IMR-90 (cell line): Measurements from ENCODE around the gene CETN3. TPM values are rescaled to one million over a fixed set of nuclear protein-coding genes. Genes with fewer than 3 reads are reported as not detected.

Experiments
- ATAC-seq: fragments of 200-7000 bp; cut with Tn5 transposase; 2 replicates; pipeline ENCODE4 v1.9.1; 2020; ENCODE audit warnings: low read depth, mild to moderate bottlenecking, moderate library complexity
- Bru-seq: library from RNA; stranded (reverse); fragments of 400-500 nt; gene quantifications from one replicate; lab custom pipeline; 2021; lab: Mats Ljungman, UMichigan
- BruChase-seq, 2 experiments: library from RNA; stranded (reverse); fragments of 400-500 nt; gene quantifications; one replicate each; lab custom pipeline; 2021; lab: Mats Ljungman, UMichigan
- BruUV-seq: library from RNA; stranded (reverse); fragments of 400-500 nt; replicated peaks from 2 replicates; lab custom pipeline; 2021; lab: Mats Ljungman, UMichigan
- CTCF ChIA-PET: fragments of 300-600 bp; formaldehyde crosslinking; extraction: SDS; loops from one replicate; lab custom pipeline; 2021; ENCODE audit warnings: antibody characterized with exemption; lab: Yijun Ruan, JAX
- POLR2A ChIA-PET: fragments of 300-600 bp; sonication (Branson Sonifier 250); formaldehyde crosslinking; loops from one replicate; lab custom pipeline; 2022; ENCODE audit warnings: antibody characterized with exemption; ENCODE audit not compliant: unreplicated experiment; lab: Charles Lee
- DNase-seq: peaks from one replicate; pipeline ENCODE4 v3.0.0; 2013
- H2AFZ ChIP-seq: replicated peaks from 2 replicates; pipeline ENCODE3; 2013; ENCODE audit warnings: low read length, mild to moderate bottlenecking; ENCODE audit not compliant: poor library complexity
- H2AK5ac ChIP-seq: 2 replicates; pipeline ENCODE4 v1.6.1; 2013; ENCODE audit warnings: low read depth, low read length, inconsistent platforms
- H2AK9ac ChIP-seq: replicated peaks from 2 replicates; pipeline ENCODE3; 2013; ENCODE audit warnings: mild to moderate bottlenecking, low read depth, low read length, moderate library complexity; ENCODE audit not compliant: poor library complexity
- H2BK120ac ChIP-seq: 2 replicates; pipeline ENCODE4 v1.6.1; 2013; ENCODE audit warnings: low read depth, low read length, inconsistent platforms
- H2BK15ac ChIP-seq: 3 replicates; pipeline ENCODE4 v1.6.1; 2013; ENCODE audit warnings: low read depth, low read length, inconsistent platforms
- H2BK20ac ChIP-seq: 2 replicates; pipeline ENCODE4 v1.6.1; 2013; ENCODE audit warnings: low read depth, mild to moderate bottlenecking, inconsistent platforms, low read length, moderate library complexity
- H2BK5ac ChIP-seq: 2 replicates; pipeline ENCODE4 v1.6.1; 2013; ENCODE audit warnings: mild to moderate bottlenecking, low read depth, low read length, inconsistent platforms; ENCODE audit not compliant: poor library complexity, severe bottlenecking
- H3K14ac ChIP-seq: replicated peaks from 2 replicates; pipeline ENCODE4 v1.6.1; 2013; ENCODE audit warnings: low read depth, low read length, inconsistent platforms
- H3K18ac ChIP-seq: 2 replicates; pipeline ENCODE4 v1.6.1; 2013; ENCODE audit warnings: low read depth, low read length, control low read depth
- H3K23ac ChIP-seq: 2 replicates; pipeline ENCODE4 v1.6.1; 2013; ENCODE audit warnings: low read depth, low read length, inconsistent platforms
- H3K27ac ChIP-seq: 2 replicates; pipeline ENCODE4 v1.5.1; 2013; ENCODE audit warnings: mild to moderate bottlenecking, control low read depth, low read length; ENCODE audit not compliant: insufficient read depth
- H3K27me3 ChIP-seq: 2 replicates; pipeline ENCODE4 v1.6.1; 2013; ENCODE audit warnings: low read length; ENCODE audit not compliant: control insufficient read depth, insufficient read depth
- H3K36me3 ChIP-seq: 2 replicates; pipeline ENCODE4 v1.6.1; 2013; ENCODE audit warnings: low read length, mixed read lengths; ENCODE audit not compliant: control insufficient read depth, insufficient read depth
- H3K4ac ChIP-seq: 2 replicates; pipeline ENCODE4 v1.6.1; 2013; ENCODE audit warnings: low read depth, low read length, inconsistent platforms
- H3K4me1 ChIP-seq: 2 replicates; pipeline ENCODE4 v1.6.1; 2013; ENCODE audit warnings: low read length, mixed read lengths; ENCODE audit not compliant: control insufficient read depth, insufficient read depth
- H3K4me2 ChIP-seq: 2 replicates; pipeline ENCODE4 v1.6.1; 2013; ENCODE audit warnings: low read depth, mild to moderate bottlenecking, control low read depth, low read length, moderate library complexity
- H3K4me3 ChIP-seq: 2 replicates; pipeline ENCODE4 v1.5.1; 2013; ENCODE audit warnings: low read depth, mild to moderate bottlenecking, control low read depth, low read length, moderate library complexity; ENCODE audit not compliant: insufficient read depth
- H3K56ac ChIP-seq: 2 replicates; pipeline ENCODE4 v1.6.1; 2013; ENCODE audit warnings: low read length, inconsistent platforms; ENCODE audit not compliant: insufficient read depth; ENCODE audit errors: extremely low read depth
- H3K79me1 ChIP-seq, 2 experiments: 2 replicates each; pipeline ENCODE4 v1.6.1; 2013; ENCODE audit warnings: low read length in 2 of 2, inconsistent platforms in 1 of 2, low read depth in 1 of 2
- H3K9ac ChIP-seq: 2 replicates; pipeline ENCODE4 v1.6.1; 2013; ENCODE audit warnings: low read depth, low read length, control low read depth
- H3K9me1 ChIP-seq: 2 replicates; pipeline ENCODE4 v1.6.1; 2013; ENCODE audit warnings: low read length, inconsistent platforms; ENCODE audit not compliant: insufficient read depth
- H3K9me3 ChIP-seq: 2 replicates; pipeline ENCODE4 v1.6.1; 2013; ENCODE audit warnings: low read length; ENCODE audit not compliant: control insufficient read depth, insufficient read depth
- H4K20me1 ChIP-seq: 2 replicates; pipeline ENCODE4 v1.6.1; 2013; ENCODE audit warnings: low read length, inconsistent platforms; ENCODE audit not compliant: insufficient read depth
- H4K5ac ChIP-seq: 2 replicates; pipeline ENCODE4 v1.6.1; 2013; ENCODE audit warnings: mild to moderate bottlenecking, low read depth, low read length, control low read depth
- H4K8ac ChIP-seq, 2 experiments: 2 replicates each; pipeline ENCODE4 v1.6.1; 2013; ENCODE audit warnings: low read depth in 2 of 2, low read length in 2 of 2, control low read depth in 1 of 2, inconsistent platforms in 1 of 2
- H4K91ac ChIP-seq: 2 replicates; pipeline ENCODE4 v1.6.1; 2013; ENCODE audit warnings: low read depth, low read length, inconsistent platforms; ENCODE audit not compliant: insufficient read depth
- POLR2A ChIP-seq: IDR thresholded peaks from 2 replicates; pipeline ENCODE4 v1.6.1; 2012; ENCODE audit warnings: mild to moderate bottlenecking, low read depth, low read length
- WGBS, 2 experiments: methylation state at CpG; one replicate each; pipeline versions ENCODE4 v1.1.5 to v1.1.7; 2013; ENCODE audit warnings: missing lambda C conversion rate in 2 of 2; ENCODE audit not compliant: insufficient read length in 1 of 2; ENCODE audit errors: extremely low coverage in 2 of 2; 5-methylcytosine and 5-hydroxymethylcytosine counted together
- dilution Hi-C: fragments of 300-500 bp; cut with HindIII; formaldehyde crosslinking; loops from one replicate; pipeline ENCODE4 v1.14.3; 2018; ENCODE audit warnings: low sequenced_read_pairs; ENCODE audit not compliant: unreplicated experiment
- in situ Hi-C: fragments of 300-500 bp; cut with MboI; formaldehyde crosslinking; loops from 3 replicates; pipeline ENCODE4 v1.14.3; 2019; ENCODE audit warnings: low sequenced_read_pairs, inconsistent platforms, mixed read lengths
- intact Hi-C: fragments of 100-400 bp; cut with micrococcal nuclease; formaldehyde crosslinking; loops from 2 replicates; pipeline ENCODE4 v1.10.0; 2022
- long read RNA-seq: library from polyadenylated mRNA; unstranded; transcript quantifications from one replicate; pipeline ENCODE4 v2.0.0, GENCODE V29; 2021; ENCODE audit not compliant: unreplicated experiment
- polyA plus RNA-seq, 3 experiments: library from polyadenylated mRNA; depleted of rRNA; stranded (reverse); fragments of >200 nt; gene quantifications; 2 replicates each; pipeline ENCODE4 v1.2.3, GENCODE V29; 2012; ENCODE audit warnings: low replicate concordance in 1 of 3
- total RNA-seq: library from RNA; depleted of rRNA; stranded (reverse); fragments of >200 nt; gene quantifications from 2 replicates; pipeline ENCODE4 v1.2.3, GENCODE V29; 2012; rRNA removed
- TF ChIP-seq, protein P1 (sequence below): fragments of 150-350 bp; IDR thresholded peaks from 2 replicates; pipeline ENCODE4 v1.6.1; 2016; ENCODE audit warnings: low read depth, mild to moderate bottlenecking, low read length, moderate library complexity, borderline replicate concordance

Gene CETN3
- total RNA-seq (1.1 and 2.5 TPM in 2 replicates), polyA plus RNA-seq (2012; rRNA removed) (5.9 and 6.5 TPM in 2 replicates), Bru-seq, nascent RNA (percentile 44 among the genes with signal in this experiment), BruChase-seq, experiment 1, labeled RNA remaining after a 6-hour chase (percentile 45 among the genes with signal in this experiment), BruChase-seq, experiment 2, labeled RNA remaining after a 2-hour chase (percentile 46 among the genes with signal in this experiment)
- polyA plus RNA-seq (2012; cell fraction: cytosol; rRNA removed) = 0.18 and 0.29 TPM in 2 replicates
- polyA plus RNA-seq (2012; cell fraction: nucleus; rRNA removed; ENCODE audit: low replicate concordance) = 0.15 and 1.4 TPM in 2 replicates
- long read RNA-seq, transcript CETN3-201 (5 exons, 2,432 nt) = major isoform, 6 of 14 reads
- long read RNA-seq, partial matches to known transcripts = 5 of 14 reads
- long read RNA-seq, other reads (novel, unspliced or antisense) = 0 of 14 reads

DNA sequence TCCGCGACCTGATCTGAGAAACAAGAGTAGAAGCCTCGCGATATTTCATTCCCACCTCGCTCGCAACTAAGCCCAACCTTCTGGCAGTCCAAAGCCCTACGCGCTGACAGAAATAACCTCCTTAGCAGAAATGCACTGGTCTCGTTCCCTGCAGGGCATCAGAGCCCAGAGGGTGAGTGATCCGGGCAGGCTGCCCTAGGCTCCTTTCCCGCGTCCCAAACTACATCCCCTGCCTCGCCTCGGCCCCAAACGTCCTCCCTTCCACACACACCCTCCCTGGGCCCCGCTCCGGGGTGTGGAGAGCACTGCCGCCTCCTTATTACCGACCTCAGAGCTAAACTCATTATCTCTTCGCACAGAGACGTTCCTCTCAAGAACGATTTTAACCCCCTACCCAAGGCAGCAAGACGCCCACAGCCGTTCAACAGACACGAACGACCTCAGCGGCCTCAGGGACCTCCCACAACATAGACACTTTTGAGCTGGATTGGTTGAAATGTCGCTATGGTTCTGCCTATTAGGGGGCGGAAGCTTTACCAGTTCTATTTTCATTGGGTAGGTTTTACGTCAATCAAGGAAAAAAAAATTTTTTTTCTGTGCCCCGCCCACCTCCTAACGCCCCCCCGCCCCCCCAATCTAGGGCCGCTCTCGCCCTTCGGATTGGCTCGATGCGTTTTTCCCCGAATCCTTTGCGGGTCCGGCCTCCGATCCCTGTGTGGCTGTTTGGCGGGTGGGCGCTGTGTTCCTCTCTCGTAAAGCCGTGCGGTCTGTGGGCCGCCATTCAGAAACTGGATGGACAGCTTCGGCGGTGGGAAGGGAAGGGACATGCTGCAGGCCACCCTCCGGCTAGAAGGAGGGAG, at the start of gene CETN3:
Gene CETN3 (minus strand): TSS at position 439 of the 860 bp plus-strand sequence. CDS start 95 bp downstream, at position 344.
- Histone ChIP-seq H3K9me1 (no peaks in the 10 kb centered on the region), H4K91ac (peak within 1 kb of the TSS; percentile 83), H2AK9ac (peak within 1 kb of the TSS; percentile 76), H2AFZ (peak within 1 kb of the TSS; percentile 92), H3K56ac (peak within 1 kb of the TSS; percentile 95), H3K18ac (peak within 1 kb of the TSS; percentile 68), H2AK5ac (no peak within 1 kb of the TSS; the same call in 1 of the 2 replicates), H2BK120ac (peak within 1 kb of the TSS; percentile 36; the same call in 1 of the 2 replicates), H2BK20ac (no peak within 1 kb of the TSS), H3K23ac (peak within 1 kb of the TSS; percentile 99), H3K4me1 (no peaks in the 10 kb centered on the region; the same call in 1 of the 2 replicates), H4K20me1 (no peaks in the 10 kb centered on the region), H3K14ac (peak within 1 kb of the TSS; percentile 95), H2BK5ac (peak within 1 kb of the TSS; percentile 86), H3K9me3 (no peaks in the 10 kb centered on the region), H3K4ac (peak within 1 kb of the TSS; percentile 94), H3K27me3 (no peaks in the 10 kb centered on the region), H3K79me1 (peaks cover 10 to 13% of the 10 kb centered on the region in 2 experiments; a peak in 3 of 4 replicates), H3K4me3 (peak within 1 kb of the TSS; percentile 79), H2BK15ac (0 out of 3 replicates have a peak within 1 kb of the TSS, but pooled peaks have one; percentile 17), H3K36me3 (no peaks in the 10 kb centered on the region; the same call in 1 of the 2 replicates), H3K4me2 (peak within 1 kb of the TSS; percentile 94), H4K8ac (peak within 1 kb of the TSS; percentile 88 to 97), H3K9ac (peak within 1 kb of the TSS; percentile 98), H4K5ac (peak within 1 kb of the TSS; percentile 92), H3K27ac (peak within 1 kb of the TSS; percentile 90)
- in situ Hi-C loops (no loop called here), dilution Hi-C loops (no loop called here), intact Hi-C loops (loop anchor here (5.0 kb wide), 1 partner anchor 63 kb away; the partner anchor contains the start of genes MBLAC2 and POLR3G)
- ATAC-seq = peak; percentile 97
- TF ChIP-seq, protein P1, sequence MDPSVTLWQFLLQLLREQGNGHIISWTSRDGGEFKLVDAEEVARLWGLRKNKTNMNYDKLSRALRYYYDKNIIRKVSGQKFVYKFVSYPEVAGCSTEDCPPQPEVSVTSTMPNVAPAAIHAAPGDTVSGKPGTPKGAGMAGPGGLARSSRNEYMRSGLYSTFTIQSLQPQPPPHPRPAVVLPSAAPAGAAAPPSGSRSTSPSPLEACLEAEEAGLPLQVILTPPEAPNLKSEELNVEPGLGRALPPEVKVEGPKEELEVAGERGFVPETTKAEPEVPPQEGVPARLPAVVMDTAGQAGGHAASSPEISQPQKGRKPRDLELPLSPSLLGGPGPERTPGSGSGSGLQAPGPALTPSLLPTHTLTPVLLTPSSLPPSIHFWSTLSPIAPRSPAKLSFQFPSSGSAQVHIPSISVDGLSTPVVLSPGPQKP = no peak
- peak; percentile 92 for TF ChIP-seq POLR2A
- WGBS, 2 experiments = 0% methylated on average over 12 of the region's 51 CpGs; no CpG with 5 or more reads in 1 of the 2 experiments
- peak; percentile 96 for DNase-seq
- CTCF ChIA-PET = interaction anchor here (1.6 to 2.0 kb wide), 2 partner anchors 12 to 23 kb away, joined by 5 to 7 read pairs; no protein-coding TSS in a partner anchor
- POLR2A ChIA-PET = interaction anchor here (0.6 kb wide), 1 partner anchor 1682 kb away, joined by 3 read pairs; no protein-coding TSS in a partner anchor
- BruUV-seq = no TSS peak
